ENCODE results near the gene CHCHD6.

GRCh38 chr3:126992776-126993175 is 288.7 kb downstream of the CHCHD6 start:
- TF ChIP-seq POLR2A (IDR thresholded peaks at IDR 0.05) (no peak), CTCF (IDR thresholded peaks at IDR 0.05) (no peak)
